VCaP (cell line): ENCODE measurements around the gene GCNT2.
"Not testable (repeated sequence)": the region's sequence is repeated elsewhere in the genome, so short reads cannot be mapped to it uniquely, and the experiment has no call there.

Experiments
- H3K27ac ChIP-seq: fragments of 450-650 bp; 2 replicates; pipeline ENCODE4 v1.5.1; 2017
- TF ChIP-seq, protein P1 (sequence below): fragments of 450-650 bp; conservative IDR thresholded peaks from 2 replicates; pipeline ENCODE4 v1.5.1; 2017; ENCODE audit warnings: mild to moderate bottlenecking, moderate library complexity

Gene GCNT2

DNA sequence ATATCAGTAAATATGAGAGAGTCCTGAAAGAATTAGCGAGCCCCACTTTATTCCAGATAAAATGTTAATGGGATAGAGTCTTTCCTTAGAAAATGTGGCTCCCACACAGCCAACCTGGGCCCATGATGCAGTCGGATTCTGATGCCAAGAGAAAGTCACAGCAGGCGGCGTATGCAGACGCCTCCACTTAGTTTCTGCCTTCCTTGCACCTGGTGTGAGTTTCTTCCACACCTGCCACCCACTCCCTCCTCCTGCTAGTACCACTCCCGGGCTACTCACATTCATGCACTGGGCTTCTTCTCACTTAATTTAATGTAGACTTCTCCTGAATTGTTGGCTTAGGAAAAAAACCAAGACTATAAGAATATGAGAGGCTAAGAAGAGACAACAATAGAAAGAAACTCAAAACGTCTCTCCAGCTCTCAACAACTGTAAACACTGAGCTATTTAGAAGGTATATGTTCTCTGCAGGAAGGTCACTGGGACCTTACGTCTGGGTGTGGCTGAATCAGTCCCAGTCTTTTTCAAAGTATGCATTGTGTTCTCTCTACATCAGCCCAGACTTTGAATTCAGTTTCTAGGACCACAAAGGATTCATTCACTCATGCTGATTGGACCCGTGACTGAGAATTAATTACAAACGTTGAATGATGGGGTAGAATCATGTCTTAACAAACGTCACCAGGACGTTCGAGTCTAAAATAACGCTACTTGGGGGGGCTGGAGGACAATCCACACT lies 70.4 kb downstream of the GCNT2 start:
- H3K27ac ChIP-seq = no peak overlapping the region
- TF ChIP-seq, protein P1, sequence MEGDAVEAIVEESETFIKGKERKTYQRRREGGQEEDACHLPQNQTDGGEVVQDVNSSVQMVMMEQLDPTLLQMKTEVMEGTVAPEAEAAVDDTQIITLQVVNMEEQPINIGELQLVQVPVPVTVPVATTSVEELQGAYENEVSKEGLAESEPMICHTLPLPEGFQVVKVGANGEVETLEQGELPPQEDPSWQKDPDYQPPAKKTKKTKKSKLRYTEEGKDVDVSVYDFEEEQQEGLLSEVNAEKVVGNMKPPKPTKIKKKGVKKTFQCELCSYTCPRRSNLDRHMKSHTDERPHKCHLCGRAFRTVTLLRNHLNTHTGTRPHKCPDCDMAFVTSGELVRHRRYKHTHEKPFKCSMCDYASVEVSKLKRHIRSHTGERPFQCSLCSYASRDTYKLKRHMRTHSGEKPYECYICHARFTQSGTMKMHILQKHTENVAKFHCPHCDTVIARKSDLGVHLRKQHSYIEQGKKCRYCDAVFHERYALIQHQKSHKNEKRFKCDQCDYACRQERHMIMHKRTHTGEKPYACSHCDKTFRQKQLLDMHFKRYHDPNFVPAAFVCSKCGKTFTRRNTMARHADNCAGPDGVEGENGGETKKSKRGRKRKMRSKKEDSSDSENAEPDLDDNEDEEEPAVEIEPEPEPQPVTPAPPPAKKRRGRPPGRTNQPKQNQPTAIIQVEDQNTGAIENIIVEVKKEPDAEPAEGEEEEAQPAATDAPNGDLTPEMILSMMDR = no peak

DNA sequence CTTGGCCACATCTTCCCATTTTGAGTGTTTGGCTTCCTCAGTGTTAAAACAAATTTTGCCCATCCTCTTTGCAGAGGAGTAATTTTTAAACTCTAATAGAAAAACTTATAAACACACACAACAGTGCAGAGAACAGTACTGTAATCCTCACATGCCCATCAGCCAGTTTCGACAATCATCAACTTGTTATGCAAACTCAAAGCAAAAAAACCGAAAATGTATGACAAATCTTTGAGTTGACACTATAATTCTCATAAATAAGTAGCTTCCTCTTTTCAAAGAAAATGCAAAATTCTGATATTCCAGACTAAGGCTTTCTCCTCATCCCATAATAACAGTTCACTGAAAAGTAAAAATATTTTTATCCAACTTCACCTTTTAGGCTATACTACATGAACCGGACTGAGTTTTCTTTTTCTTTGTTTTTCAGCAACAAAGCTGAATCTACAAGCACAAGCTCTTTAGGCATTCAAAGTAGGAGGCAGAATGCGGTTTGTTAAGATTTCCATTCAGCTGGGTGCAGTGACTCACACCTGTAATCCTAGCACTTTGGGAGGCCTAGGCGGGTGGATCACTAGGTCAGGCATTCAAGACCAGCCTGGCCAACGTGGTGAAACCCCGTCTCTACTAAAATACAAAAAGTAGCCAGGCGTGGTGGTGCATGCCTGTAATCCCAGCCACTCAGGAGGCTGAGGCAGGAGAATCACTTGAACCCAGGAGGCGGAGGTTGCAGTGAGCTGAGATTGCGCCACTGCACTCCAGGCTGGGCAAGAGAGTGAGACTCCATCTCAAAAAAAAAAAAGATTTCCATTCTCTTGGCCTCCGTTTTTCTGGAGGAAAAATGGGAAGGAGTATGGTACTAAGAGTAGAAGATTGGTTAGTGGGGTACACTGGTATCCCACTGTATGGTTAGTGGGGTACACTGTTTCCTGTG lies 74.8 kb downstream of the GCNT2 start:
- TF ChIP-seq, protein P1 = no peak
- no peak overlapping the region for H3K27ac ChIP-seq

DNA sequence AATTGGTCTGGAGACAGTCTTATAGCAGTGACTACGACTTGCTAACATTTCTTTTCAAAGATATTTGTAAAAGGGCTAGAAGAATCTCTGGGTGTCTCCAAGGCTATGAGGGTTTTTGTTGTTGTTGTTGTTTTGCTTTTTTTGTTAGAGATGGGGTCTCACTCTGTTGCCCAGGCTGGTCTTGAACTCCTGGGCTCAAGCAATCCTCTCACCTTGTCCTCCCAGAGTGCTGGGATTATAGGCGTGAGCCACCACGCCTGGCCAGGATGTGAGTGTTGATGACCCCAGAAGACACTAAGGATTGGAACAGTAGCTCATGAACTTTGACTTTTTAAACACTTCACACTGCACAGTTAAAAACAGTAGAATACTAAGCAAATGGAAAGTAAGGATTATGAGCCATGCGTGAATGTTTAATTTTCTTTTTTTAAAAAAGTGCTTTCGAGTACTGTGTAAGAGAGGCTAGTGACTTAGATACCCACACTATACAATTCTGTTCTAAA lies 76.4 kb downstream of the GCNT2 start:
- TF ChIP-seq, protein P1 = no peak
- H3K27ac ChIP-seq = no peak overlapping the region

DNA sequence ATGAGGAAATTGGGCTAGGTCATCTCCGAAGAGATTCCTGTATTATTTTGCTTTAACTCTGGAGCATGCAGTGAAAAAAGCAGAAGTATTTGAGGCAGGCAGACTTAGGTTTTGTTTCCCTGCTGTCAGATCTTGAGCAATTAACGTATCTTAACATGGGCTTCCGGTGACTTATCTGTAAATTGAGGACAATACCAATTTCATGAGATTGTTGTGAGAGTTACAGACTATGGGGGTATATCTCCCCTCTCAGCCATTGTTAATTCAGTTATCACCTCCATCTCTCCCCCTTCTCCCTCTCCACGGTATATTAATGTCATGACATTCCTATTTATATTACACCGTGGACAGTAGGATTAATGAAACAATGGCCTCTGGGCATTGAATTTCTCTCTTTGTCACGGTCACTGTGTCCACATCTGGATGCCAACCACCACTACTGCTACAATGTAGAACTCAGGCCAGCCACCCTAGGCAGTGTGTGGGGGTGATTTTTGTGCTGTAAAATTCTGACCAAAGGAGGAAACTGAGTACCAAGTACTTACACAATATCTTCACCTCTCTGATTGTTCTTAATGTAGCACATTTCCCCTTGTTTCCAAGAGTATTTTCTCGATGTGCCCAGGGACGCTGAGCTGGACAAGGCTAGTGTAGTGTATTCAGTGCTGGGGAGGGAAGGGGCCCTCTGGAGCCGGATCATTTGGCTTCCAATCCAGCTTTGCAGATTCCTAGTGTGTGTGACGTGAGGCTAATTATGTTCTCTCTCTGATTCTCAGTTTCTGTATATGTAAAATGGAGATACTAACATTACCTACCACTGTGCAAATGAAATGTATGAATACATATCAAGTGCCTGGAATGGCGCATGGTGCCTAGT lies 77.2 kb downstream of the GCNT2 start:
- TF ChIP-seq, protein P1 = no peak
- H3K27ac ChIP-seq = no peak overlapping the region

GRCh38 chr6:10599046-10599445 lies 77.9 kb downstream of the GCNT2 start:
- TF ChIP-seq, protein P1 = no peak
- H3K27ac ChIP-seq = no peak overlapping the region

GRCh38 chr6:10600681-10601080 lies 79.5 kb downstream of the GCNT2 start:
- H3K27ac ChIP-seq = not testable (repeated sequence)

DNA sequence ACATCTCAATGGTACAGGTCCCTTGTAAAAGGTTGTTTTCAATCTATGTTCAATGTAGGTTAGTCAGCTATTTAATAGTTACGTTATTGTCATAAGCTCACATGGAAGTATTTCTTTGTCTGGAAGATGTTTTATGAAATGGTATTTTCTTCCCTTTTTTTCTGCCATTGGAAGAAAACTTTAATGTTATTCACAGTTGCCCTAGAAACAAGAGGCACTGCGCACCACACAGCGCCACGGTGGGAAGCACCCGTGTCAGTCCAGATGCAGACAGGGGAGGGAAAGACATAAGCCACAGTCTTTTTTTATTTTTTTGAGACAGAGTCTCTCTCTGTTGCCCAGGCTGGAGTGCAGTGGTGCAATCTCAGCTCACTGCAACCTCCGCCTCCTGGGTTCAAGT lies 82.1 kb downstream of the GCNT2 start:
- H3K27ac ChIP-seq = no peak overlapping the region
- TF ChIP-seq, protein P1 = no peak
